SK-N-MC (cell line): Measurements from ENCODE around the gene LRG1.

Experiments used
- DNase-seq: peaks from one replicate; pipeline ENCODE4 v3.0.0-alpha.2; 2011; ENCODE audit warnings: low read depth, low spot score
- H3K27ac ChIP-seq: fragments of 200-600 bp; sonication (generic); 2 replicates; pipeline ENCODE4 v1.5.1; 2016; ENCODE audit warnings: mixed run types
- H3K36me3 ChIP-seq: fragments of 200-600 bp; sonication (generic); 2 replicates; pipeline ENCODE4 v1.6.1; 2017; ENCODE audit warnings: antibody characterized with exemption, low read length, mixed read lengths; ENCODE audit not compliant: insufficient read depth
- H3K4me3 ChIP-seq: fragments of 200-600 bp; sonication (generic); 2 replicates; pipeline ENCODE4 v1.5.1; 2016
- H3K9ac ChIP-seq: fragments of 200-600 bp; sonication (generic); 2 replicates; pipeline ENCODE4 v1.8.0; 2017; ENCODE audit warnings: mixed run types, mixed read lengths; ENCODE audit not compliant: insufficient read length
- H3K9me3 ChIP-seq: fragments of 200-600 bp; sonication (generic); 2 replicates; pipeline ENCODE4 v1.6.1; 2017; ENCODE audit warnings: low read depth, mild to moderate bottlenecking, antibody characterized with exemption, low read length, moderate library complexity, mixed read lengths
- EZH2 ChIP-seq: fragments of 200-600 bp; sonication (generic); IDR thresholded peaks from one replicate; pipeline ENCODE4 v1.6.1; 2017; ENCODE audit warnings: antibody characterized with exemption
- FOXP2 ChIP-seq: optimal IDR thresholded peaks from 2 replicates; pipeline ENCODE3; 2011; ENCODE audit warnings: mild to moderate bottlenecking, moderate library complexity; ENCODE audit not compliant: insufficient read depth; ENCODE audit errors: extremely low read length, control extremely low read depth
- POLR2AphosphoS5 ChIP-seq: IDR thresholded peaks from 2 replicates; pipeline ENCODE4 v1.6.1; 2012; ENCODE audit warnings: mild to moderate bottlenecking, low read depth, low read length, borderline replicate concordance

The LRG1 gene

GRCh38 chr19:4504891-4505569 lies 34.8 kb downstream of the LRG1 start:
- Histone ChIP-seq H3K36me3 (no peaks in the 10 kb centered on the region), H3K9ac (no peak overlapping the region)

GRCh38 chr19:4504297-4504701 lies 35.5 kb downstream of the LRG1 start:
- Histone ChIP-seq H3K9ac (no peak overlapping the region), H3K4me3 (no peak overlapping the region), H3K27ac (no peak overlapping the region), H3K36me3 (no peaks in the 10 kb centered on the region), H3K9me3 (no peaks in the 10 kb centered on the region)
- no peak for DNase-seq
- TF ChIP-seq POLR2AphosphoS5 (no peak), EZH2 (no peak), FOXP2 (no peak)

More at GRCh38 chr19:4504891-4505569, 34.8 kb downstream of the LRG1 start:
- DNase-seq, result no peak
- Histone ChIP-seq H3K4me3 (no peak overlapping the region), H3K27ac (no peak overlapping the region), H3K9me3 (no peaks in the 10 kb centered on the region)
- no peak for TF ChIP-seq FOXP2

GRCh38 chr19:4503825-4504170 lies 36.0 kb downstream of the LRG1 start:
- Histone ChIP-seq H3K4me3 (no peak overlapping the region), H3K27ac (no peak overlapping the region), H3K9ac (no peak overlapping the region), H3K9me3 (no peaks in the 10 kb centered on the region), H3K36me3 (no peaks in the 10 kb centered on the region; the same call in 1 of the 2 replicates)
- TF ChIP-seq FOXP2, result no peak
- DNase-seq, result no peak

- peaks cover under 1% of the 10 kb centered on the region; the same call in 1 of the 2 replicates for H3K36me3 ChIP-seq
- H3K4me3 ChIP-seq, result no peak overlapping the region
- H3K9ac ChIP-seq, result no peak overlapping the region
- H3K9me3 ChIP-seq, result no peaks in the 10 kb centered on the region
- DNase-seq, result no peak
- no peak for TF ChIP-seq POLR2AphosphoS5
- TF ChIP-seq FOXP2, result no peak
- no peak for TF ChIP-seq EZH2
- H3K27ac ChIP-seq, result no peak overlapping the region
Measured at GRCh38 chr19:4503132-4503824, 36.6 kb downstream of the LRG1 start.

- no peak overlapping the region for H3K4me3 ChIP-seq
- H3K27ac ChIP-seq, result no peak overlapping the region
- H3K36me3 ChIP-seq, result peaks cover 6% of the 10 kb centered on the region; the same call in 1 of the 2 replicates
- H3K9ac ChIP-seq, result no peak overlapping the region
- TF ChIP-seq POLR2AphosphoS5 (no peak), EZH2 (no peak), FOXP2 (no peak)
- no peak for DNase-seq
- H3K9me3 ChIP-seq, result no peaks in the 10 kb centered on the region
Measured at GRCh38 chr19:4502282-4503131, 37.3 kb downstream of the LRG1 start.

GRCh38 chr19:4501691-4502090 lies 38.1 kb downstream of the LRG1 start:
- no peak for DNase-seq
- Histone ChIP-seq H3K9me3 (no peaks in the 10 kb centered on the region), H3K36me3 (peaks cover 6% of the 10 kb centered on the region; the same call in 1 of the 2 replicates), H3K9ac (no peak overlapping the region), H3K4me3 (no peak overlapping the region), H3K27ac (no peak overlapping the region)
- no peak for TF ChIP-seq POLR2AphosphoS5

- DNase-seq, result no peak
- no peak for TF ChIP-seq POLR2AphosphoS5
- TF ChIP-seq FOXP2, result no peak
- TF ChIP-seq EZH2, result no peak
- Histone ChIP-seq H3K9ac (no peak overlapping the region), H3K9me3 (no peaks in the 10 kb centered on the region), H3K27ac (no peak overlapping the region), H3K36me3 (peaks cover 6% of the 10 kb centered on the region; the same call in 1 of the 2 replicates), H3K4me3 (no peak overlapping the region)
Measured at GRCh38 chr19:4500841-4501591, 38.8 kb downstream of the LRG1 start.

GRCh38 chr19:4499855-4500254 lies 40.0 kb downstream of the LRG1 start:
- no peak overlapping the region for H3K9ac ChIP-seq
- no peak for DNase-seq
- no peaks in the 10 kb centered on the region for H3K9me3 ChIP-seq
- peaks cover 6% of the 10 kb centered on the region; the same call in 1 of the 2 replicates for H3K36me3 ChIP-seq
- TF ChIP-seq EZH2, result no peak
- no peak for TF ChIP-seq FOXP2
- no peak for TF ChIP-seq POLR2AphosphoS5
- H3K4me3 ChIP-seq, result no peak overlapping the region
- H3K27ac ChIP-seq, result no peak overlapping the region
